GM23338 (cell line): ENCODE results near the gene CAPN1. TPM values are rescaled to one million over a fixed set of nuclear protein-coding genes. Genes with fewer than 3 reads are reported as not detected.
A peak's percentile ranks its signal among the peaks of the same experiment; 100 is the strongest.

Experiments used
- ATAC-seq: fragments of 200-7000 bp; cut with Tn5 transposase; 3 replicates; pipeline ENCODE4 v1.9.1; 2020
- DNase-seq: peaks from one replicate; pipeline ENCODE4 v3.0.0-alpha.2; 2015; ENCODE audit warnings: low spot score
- H2AFZ ChIP-seq: fragments of 200-600 bp; sonication (generic); 2 replicates; pipeline ENCODE4 v1.8.0; 2016; ENCODE audit warnings: antibody characterized with exemption, mild to moderate bottlenecking, moderate library complexity
- H3F3A ChIP-seq: fragments of 200-600 bp; sonication (generic); replicated peaks from 2 replicates; pipeline ENCODE4 v1.8.0; 2017; ENCODE audit warnings: antibody characterized with exemption, mixed run types, low read depth
- H3K27ac ChIP-seq: fragments of 200-600 bp; sonication (generic); 2 replicates; pipeline ENCODE4 v1.6.1; 2016; ENCODE audit warnings: low read depth
- H3K27me3 ChIP-seq: fragments of 200-600 bp; sonication (generic); 2 replicates; pipeline ENCODE4 v1.8.0; 2016; ENCODE audit warnings: mild to moderate bottlenecking, mixed run types, moderate library complexity; ENCODE audit not compliant: insufficient read depth
- H3K36me3 ChIP-seq: fragments of 200-600 bp; sonication (generic); 2 replicates; pipeline ENCODE4 v1.8.0; 2016; ENCODE audit warnings: mild to moderate bottlenecking; ENCODE audit not compliant: insufficient read depth
- H3K4me1 ChIP-seq: fragments of 200-600 bp; sonication (generic); 2 replicates; pipeline ENCODE4 v1.8.0; 2016; ENCODE audit warnings: mild to moderate bottlenecking, moderate library complexity; ENCODE audit not compliant: insufficient read depth
- H3K4me2 ChIP-seq: fragments of 200-600 bp; sonication (generic); 2 replicates; pipeline ENCODE4 v1.7.1; 2017; ENCODE audit warnings: mixed run types
- H3K4me3 ChIP-seq: fragments of 200-600 bp; sonication (generic); 2 replicates; pipeline ENCODE4 v1.6.1; 2016; ENCODE audit warnings: mixed run types
- H3K79me2 ChIP-seq: fragments of 200-600 bp; sonication (generic); replicated peaks from 2 replicates; pipeline ENCODE4 v1.8.0; 2017; ENCODE audit warnings: mild to moderate bottlenecking; ENCODE audit not compliant: insufficient read depth
- H3K9me2 ChIP-seq: fragments of 200-600 bp; sonication (generic); 2 replicates; pipeline ENCODE4 v1.8.0; 2017; ENCODE audit not compliant: insufficient read depth
- H4K20me1 ChIP-seq: fragments of 200-600 bp; sonication (generic); replicated peaks from 2 replicates; pipeline ENCODE4 v1.8.0; 2017; ENCODE audit warnings: mild to moderate bottlenecking; ENCODE audit not compliant: insufficient read depth
- H3K27ac Mint-ChIP-seq: 2 replicates; pipeline ENCODE4 v1.8.0; 2020; ENCODE audit warnings: inconsistent platforms, mild to moderate bottlenecking, moderate library complexity, mixed read lengths
- H3K27me3 Mint-ChIP-seq: 3 replicates; pipeline ENCODE4 v1.8.0; 2022; ENCODE audit warnings: low read depth, mild to moderate bottlenecking, moderate library complexity, mixed read lengths, inconsistent platforms; ENCODE audit not compliant: insufficient read depth, poor library complexity
- H3K36me3 Mint-ChIP-seq: 3 replicates; pipeline ENCODE4 v1.8.0; 2021; ENCODE audit warnings: low read depth, mild to moderate bottlenecking, inconsistent platforms, moderate library complexity, mixed read lengths
- H3K4me1 Mint-ChIP-seq: 3 replicates; pipeline ENCODE4 v1.8.0; 2020; ENCODE audit warnings: mild to moderate bottlenecking, inconsistent platforms, mixed read lengths
- H3K4me3 Mint-ChIP-seq: 3 replicates; pipeline ENCODE4 v1.8.0; 2021; ENCODE audit warnings: moderate library complexity, mild to moderate bottlenecking, inconsistent platforms, mixed read lengths
- H3K9me3 Mint-ChIP-seq: 3 replicates; pipeline ENCODE4 v1.8.0; 2020; ENCODE audit warnings: moderate library complexity, mild to moderate bottlenecking, inconsistent platforms, mixed read lengths
- CREB1 ChIP-seq: fragments of 250-450 bp; sonication (Bioruptor Pico); IDR thresholded peaks from 2 replicates; pipeline ENCODE4 v1.5.0; 2020; ENCODE audit warnings: low read depth, mild to moderate bottlenecking, moderate library complexity
- CTCF ChIP-seq, 2 experiments: fragments of 200-600 bp in 1 of 2; sonication (generic) in 1 of 2; conservative IDR thresholded peaks; 2 replicates each; pipeline versions ENCODE4 v1.5.1 to v1.6.1; 2016 to 2017; ENCODE audit warnings: antibody characterized with exemption in 2 of 2, low read depth in 2 of 2, mild to moderate bottlenecking in 2 of 2, moderate library complexity in 1 of 2
- ETS1 ChIP-seq: IDR thresholded peaks from 2 replicates; pipeline ENCODE4 v1.6.1; 2016; ENCODE audit warnings: antibody characterized with exemption
- EZH2 ChIP-seq: fragments of 200-600 bp; sonication (generic); IDR thresholded peaks from one replicate; pipeline ENCODE4 v1.8.0; 2017; ENCODE audit warnings: antibody characterized with exemption, mild to moderate bottlenecking, low read depth; ENCODE audit not compliant: unreplicated experiment
- EZH2phosphoT487 ChIP-seq: fragments of 200-600 bp; sonication (generic); IDR thresholded peaks from one replicate; pipeline ENCODE4 v1.8.1; 2018; ENCODE audit warnings: antibody characterized with exemption; ENCODE audit not compliant: unreplicated experiment
- JUNB ChIP-seq: IDR thresholded peaks from one replicate; pipeline ENCODE4 v1.6.1; 2016; ENCODE audit warnings: antibody characterized with exemption; ENCODE audit not compliant: unreplicated experiment
- STAT1 ChIP-seq: IDR thresholded peaks from one replicate; pipeline ENCODE4 v1.6.1; 2016; ENCODE audit warnings: antibody characterized with exemption; ENCODE audit not compliant: unreplicated experiment
- ZNF114 ChIP-seq: fragments of 250-450 bp; sonication (Bioruptor Pico); IDR thresholded peaks from 2 replicates; pipeline ENCODE4 v1.5.0; 2020; ENCODE audit warnings: mild to moderate bottlenecking, moderate library complexity
- ZNF331 ChIP-seq: fragments of 250-450 bp; sonication (Bioruptor Pico); IDR thresholded peaks from 2 replicates; pipeline ENCODE4 v1.5.0; 2020; ENCODE audit warnings: low read depth, mild to moderate bottlenecking, moderate library complexity
- polyA plus RNA-seq: library from polyadenylated mRNA; unstranded; fragments of >200 nt; fragmentation: Nextera tagmentation; extraction: Ambion mirVana; gene quantifications from 2 replicates; pipeline ENCODE4 v1.2.1, GENCODE V29; 2016
- total RNA-seq: library from RNA; depleted of rRNA; stranded (reverse); fragments of >200 nt; shearing (Covaris generic); gene quantifications from 2 replicates; pipeline ENCODE4 v1.2.3, GENCODE V29; 2014

Gene CAPN1
- total and polyA plus RNA-seq, 2 experiments from 2014 or later: 67.3 to 277 TPM

GRCh38 chr11:65224930-65225278, 43.2 kb downstream of the CAPN1 start:
- no peaks in the 10 kb centered on the region for H3K9me2 ChIP-seq
- H3F3A ChIP-seq: peaks cover 10% of the 10 kb centered on the region; the same call in 1 of the 2 replicates
- peak overlapping the region; percentile 88 for H3K4me3 ChIP-seq
- H3K79me2 ChIP-seq: no peaks in the 10 kb centered on the region
- peaks cover 8% of the 10 kb centered on the region; the same call in 1 of the 2 replicates for H3K36me3 ChIP-seq
- peak overlapping the region; percentile 97 for H2AFZ ChIP-seq
- peaks cover 46% of the 10 kb centered on the region for H3K36me3 Mint-ChIP-seq
- H3K27me3 ChIP-seq: no peaks in the 10 kb centered on the region
- peaks cover 21% of the 10 kb centered on the region for H3K4me1 Mint-ChIP-seq
- H4K20me1 ChIP-seq: no peaks in the 10 kb centered on the region
- H3K4me1 ChIP-seq: peaks cover 14% of the 10 kb centered on the region
- H3K27ac Mint-ChIP-seq: peak overlapping the region; percentile 93
- H3K4me3 Mint-ChIP-seq: peak overlapping the region; percentile 79
- H3K4me2 ChIP-seq: peak overlapping the region; percentile 95
- peaks cover 7% of the 10 kb centered on the region for H3K27me3 Mint-ChIP-seq
- TF ChIP-seq CREB1 (CRISPR knock-in tag) (no peak), ZNF331 (CRISPR knock-in tag) (no peak)
- peak overlapping the region; percentile 85 for H3K27ac ChIP-seq
- ATAC-seq: peak; percentile 67
- peaks cover 1% of the 10 kb centered on the region; the same call in 1 of the 3 replicates for H3K9me3 Mint-ChIP-seq
- peak; percentile 50 for DNase-seq

- Histone ChIP-seq H3K9me2 (no peaks in the 10 kb centered on the region), H4K20me1 (no peaks in the 10 kb centered on the region), H3K79me2 (no peaks in the 10 kb centered on the region), H3K4me3 (peak overlapping the region; percentile 88), H3K27ac (peak overlapping the region; percentile 85), H3K36me3 (peaks cover 8% of the 10 kb centered on the region; the same call in 1 of the 2 replicates), H3K4me2 (peak overlapping the region; percentile 95), H3K4me1 (peaks cover 14% of the 10 kb centered on the region), H3F3A (peaks cover 10% of the 10 kb centered on the region; the same call in 1 of the 2 replicates), H2AFZ (peak overlapping the region; percentile 97), H3K27me3 (no peaks in the 10 kb centered on the region)
- ATAC-seq (peak; percentile 86), DNase-seq (peak; percentile 88)
- Mint-ChIP-seq H3K4me3 (peak overlapping the region; percentile 79), H3K9me3 (peaks cover 4% of the 10 kb centered on the region; the same call in 1 of the 3 replicates), H3K27me3 (peaks cover 10% of the 10 kb centered on the region), H3K4me1 (peaks cover 21% of the 10 kb centered on the region), H3K36me3 (peaks cover 52% of the 10 kb centered on the region), H3K27ac (peak overlapping the region; percentile 93)
- no peak for TF ChIP-seq EZH2
- peak; percentile 64 to 66 for TF ChIP-seq CTCF (conservative IDR thresholded peaks at IDR 0.05; ENCODE audit: low read depth in 2 of 2)
These were observed 43.8 kb downstream of the CAPN1 start for GRCh38 chr11:65225279-65226102.

DNA sequence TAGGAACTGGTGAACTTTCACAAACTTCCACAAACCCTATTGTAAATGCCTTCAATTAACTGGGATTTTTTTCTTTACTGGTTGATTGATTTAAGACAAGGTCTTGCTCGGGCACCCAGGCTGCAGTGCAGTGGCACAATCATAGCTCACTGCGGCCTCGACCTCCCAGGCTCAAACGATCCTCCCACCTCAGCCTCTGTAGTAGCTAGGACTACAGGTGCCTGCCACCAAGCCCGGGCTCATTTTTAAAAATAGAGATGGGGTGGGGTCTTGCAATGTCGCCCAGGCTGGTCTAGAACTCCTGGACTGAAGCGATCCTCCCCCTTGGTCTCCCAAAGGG, 44.3 kb downstream of the CAPN1 start:
- H3K9me2 ChIP-seq: no peaks in the 10 kb centered on the region
- peaks cover 10% of the 10 kb centered on the region; the same call in 1 of the 2 replicates for H3F3A ChIP-seq
- no peaks in the 10 kb centered on the region for H3K79me2 ChIP-seq
- peaks cover 4% of the 10 kb centered on the region; the same call in 1 of the 3 replicates for H3K9me3 Mint-ChIP-seq
- H3K4me1 ChIP-seq: peaks cover 14% of the 10 kb centered on the region
- peaks cover 8% of the 10 kb centered on the region; the same call in 1 of the 2 replicates for H3K36me3 ChIP-seq
- peak overlapping the region; percentile 88 for H3K4me3 ChIP-seq
- H3K27ac Mint-ChIP-seq: peak overlapping the region; percentile 93
- no peak overlapping the region for H3K27ac ChIP-seq
- H3K4me2 ChIP-seq: peak overlapping the region; percentile 95
- H2AFZ ChIP-seq: peak overlapping the region; percentile 97
- DNase-seq: no peak
- peaks cover 49% of the 10 kb centered on the region for H3K36me3 Mint-ChIP-seq
- no peaks in the 10 kb centered on the region for H3K27me3 ChIP-seq
- H4K20me1 ChIP-seq: no peaks in the 10 kb centered on the region
- no peak for ATAC-seq
- H3K4me3 Mint-ChIP-seq: peak overlapping the region; percentile 79
- peaks cover 18% of the 10 kb centered on the region for H3K4me1 Mint-ChIP-seq
- peaks cover 10% of the 10 kb centered on the region for H3K27me3 Mint-ChIP-seq
- TF ChIP-seq EZH2phosphoT487: no peak
- TF ChIP-seq CTCF (conservative IDR thresholded peaks at IDR 0.05; ENCODE audit: low read depth in 2 of 2): no peak
- no peak for TF ChIP-seq CREB1 (CRISPR knock-in tag)
- TF ChIP-seq ETS1: no peak
- no peak for TF ChIP-seq ZNF114 (CRISPR knock-in tag)
- TF ChIP-seq JUNB: no peak
- TF ChIP-seq STAT1: no peak
